ENCODE measurements around the gene HS6ST1. TPM values are rescaled to one million over a fixed set of nuclear protein-coding genes. Genes with fewer than 3 reads are reported as not detected.

Gene HS6ST1
- total and polyA plus RNA-seq, 2 donors (not counting 3 experiments of a cell fraction or from before 2014, with no cell fraction given): 12.8 to 19.4 TPM

- no TSS peak for BruUV-seq (replicated peaks)
- DNase-seq (ENCODE audit: low read depth, low spot score) (no peak), FAIRE-seq (no peak)
- Histone ChIP-seq H3K27ac (ENCODE audit: insufficient read depth, low read depth, low read length) (no peak overlapping the region), H3K9me3 (replicated peaks; ENCODE audit: control insufficient read depth, insufficient read depth, low read length) (no peaks in the 10 kb centered on the region), H3K4me1 (ENCODE audit: control insufficient read depth, extremely low read depth, insufficient read depth, low read length) (peaks cover 4% of the 10 kb centered on the region), H3K79me2 (ENCODE audit: control insufficient read depth, insufficient read depth, low read length) (no peaks in the 10 kb centered on the region), H3K4me3 (replicated peaks in 1 of 3; ENCODE audit: insufficient read depth in 1 of 3, low read depth in 1 of 3, low read length in 3 of 3) (no peak overlapping the region), H3K36me3 (ENCODE audit: control insufficient read depth in 2 of 2, extremely low read depth in 1 of 2, insufficient read depth in 2 of 2, low read length in 2 of 2) (no peaks in the 10 kb centered on the region), H3K27me3 (ENCODE audit: control insufficient read depth in 2 of 2, insufficient read depth in 2 of 2, low read length in 2 of 2) (peaks cover 3 to 5% of the 10 kb centered on the region in 2 experiments), H4K20me1 (replicated peaks; ENCODE audit: control insufficient read depth, extremely low read depth, insufficient read depth, low read length) (no peaks in the 10 kb centered on the region), H2AFZ (ENCODE audit: low read depth, low read length) (peak overlapping the region; percentile 80), H3K9me1 (replicated peaks; ENCODE audit: control insufficient read depth, extremely low read depth, insufficient read depth, low read length) (no peaks in the 10 kb centered on the region), H3K9ac (replicated peaks; ENCODE audit: extremely low read depth, insufficient read depth, low read length) (no peak overlapping the region), H3K4me2 (ENCODE audit: insufficient read depth, low read length) (no peak overlapping the region)
- intact Hi-C loops (cut with micrococcal nuclease): no loop called here
- ChIA-PET POLR2A (no interaction called here), CTCF (no interaction called here)
- dilution Hi-C loops (cut with MboI; ENCODE audit: extremely low pct_ligation_motif_present, low sequenced_read_pairs): no loop called here
- TF ChIP-seq CTCF (IDR thresholded peaks at IDR 0.05; ENCODE audit: extremely low read depth in 1 of 2, insufficient read depth in 1 of 2, low read depth in 1 of 2, low read length in 2 of 2): no peak
- no peak for TF ChIP-seq MAX (IDR thresholded peaks at IDR 0.05; ENCODE audit: insufficient read depth, insufficient read length)
- TF ChIP-seq GATA2 (IDR thresholded peaks at IDR 0.05; ENCODE audit: insufficient read depth, insufficient read length, low read depth, low read length): no peak
- TF ChIP-seq FOS (IDR thresholded peaks at IDR 0.05; ENCODE audit: borderline replicate concordance, insufficient read depth, low read length): no peak
- no peak for TF ChIP-seq POLR2AphosphoS5 (IDR thresholded peaks at IDR 0.05; ENCODE audit: insufficient read depth, low read depth, low read length)
- TF ChIP-seq EZH2 (IDR thresholded peaks at IDR 0.05; ENCODE audit: borderline replicate concordance, low read depth, low read length, severe bottlenecking): no peak
- TF ChIP-seq POLR2A (IDR thresholded peaks at IDR 0.05; ENCODE audit: low read depth, low read length): no peak
- TF ChIP-seq MYC (IDR thresholded peaks at IDR 0.05; ENCODE audit: low read depth, low read length): no peak
Observed at GRCh38 chr2:128261245-128262128, 57.2 kb downstream of the HS6ST1 start.
